Fibroblast of pulmonary artery (primary cell): ENCODE results near the gene SPON2.
"Not testable (repeated sequence)": the region's sequence is repeated elsewhere in the genome, so short reads cannot be mapped to it uniquely, and the experiment has no call there.

ENCODE experiments used
- DNase-seq: peaks from one replicate; pipeline ENCODE4 v3.0.0-alpha.2; 2010; ENCODE audit warnings: low read depth
- H3K4me3 ChIP-seq: replicated peaks from 2 replicates; pipeline ENCODE4 v1.5.1; 2011; ENCODE audit warnings: low read depth, mild to moderate bottlenecking, control low read depth, low read length, moderate library complexity
- CTCF ChIP-seq: IDR thresholded peaks from 2 replicates; pipeline ENCODE4 v1.5.1; 2011; ENCODE audit warnings: mild to moderate bottlenecking, control low read depth, low read length, inconsistent platforms; ENCODE audit errors: missing control alignments

Gene SPON2

DNA sequence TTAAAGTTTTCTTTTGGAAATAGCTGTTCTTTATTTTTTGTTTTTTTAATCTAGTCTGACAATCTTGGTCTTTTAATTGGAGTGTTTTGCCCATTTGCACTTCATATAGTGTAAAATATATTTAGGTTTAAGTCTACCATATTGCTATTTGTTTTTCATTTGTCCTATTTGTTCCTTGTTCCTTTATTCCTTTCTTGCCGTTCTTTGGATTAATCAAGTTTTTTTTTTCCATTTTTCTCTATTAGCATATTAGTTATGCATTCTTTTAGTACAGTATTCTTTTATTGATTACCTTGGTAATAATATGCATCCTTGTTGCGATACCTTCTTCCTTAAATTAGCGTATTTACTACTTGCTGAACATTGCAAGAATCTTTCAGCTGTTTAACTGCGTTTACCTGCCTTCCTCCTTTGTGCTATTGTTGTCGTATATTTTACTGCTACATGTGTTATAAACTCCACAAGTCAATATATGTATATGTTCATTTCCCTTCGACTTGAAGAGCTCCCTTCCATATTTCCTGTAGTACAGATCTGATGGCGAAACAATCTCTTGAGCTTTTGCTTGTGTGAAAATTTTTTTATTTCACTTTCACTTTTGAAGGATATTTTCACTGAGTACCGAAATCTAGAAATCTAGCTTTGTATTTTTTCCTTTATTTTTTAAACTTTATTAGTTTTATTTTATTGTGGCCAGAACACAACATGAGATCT lies 35.2 kb downstream of the SPON2 start:
- TF ChIP-seq CTCF: no peak
- DNase-seq: no peak
- H3K4me3 ChIP-seq: no peak overlapping the region

- peak; percentile 29 for DNase-seq
- no peak for TF ChIP-seq CTCF
- H3K4me3 ChIP-seq: no peak overlapping the region
These were observed 36.3 kb downstream of the SPON2 start for GRCh38 chr4:1136048-1136447.

DNA sequence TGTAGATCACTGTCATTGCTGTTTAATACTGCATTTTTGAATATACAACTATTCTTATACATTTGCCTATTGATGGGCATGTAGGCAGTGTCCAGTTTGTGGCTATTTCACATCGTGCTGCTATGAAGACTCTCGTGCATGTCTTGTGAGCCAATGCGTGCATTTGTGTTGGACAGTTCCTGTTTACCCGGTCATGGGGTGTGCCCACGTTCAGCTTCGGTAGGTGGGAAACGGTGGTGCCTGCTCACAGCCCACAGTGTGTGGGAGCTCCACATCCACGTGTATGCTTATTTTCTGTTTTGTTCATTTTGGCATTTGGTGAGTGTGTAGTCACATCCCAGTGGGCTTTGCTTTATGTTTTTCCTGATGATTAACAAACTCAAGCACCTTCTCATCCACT lies 39.4 kb downstream of the SPON2 start:
- TF ChIP-seq CTCF: no peak
- H3K4me3 ChIP-seq: no peak overlapping the region
- no peak for DNase-seq

- no peak overlapping the region for H3K4me3 ChIP-seq
- peak; percentile 100 for TF ChIP-seq CTCF
- peak; percentile 86 for DNase-seq
These were observed 41.8 kb downstream of the SPON2 start for GRCh38 chr4:1130316-1131186.

DNA sequence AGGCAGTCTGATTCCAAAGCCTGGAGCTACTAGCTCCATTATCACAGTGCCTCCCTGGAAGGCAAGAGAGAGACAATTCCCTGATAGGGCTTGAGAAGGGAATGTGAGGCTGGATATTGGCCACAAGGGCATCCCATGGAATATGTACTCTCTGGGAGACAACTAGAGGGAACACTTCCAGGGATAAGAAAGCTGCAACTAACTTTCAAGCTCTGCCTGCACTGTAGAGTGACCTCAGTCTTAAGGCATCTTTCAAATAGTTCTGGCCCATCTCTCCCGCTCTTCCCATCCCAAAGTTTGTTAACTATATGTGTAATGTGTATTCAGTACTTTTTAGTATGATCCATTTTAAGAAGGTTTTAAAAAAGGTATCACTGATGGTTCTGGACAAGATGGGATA lies 45.9 kb downstream of the SPON2 start:
- no peak for TF ChIP-seq CTCF
- H3K4me3 ChIP-seq: no peak overlapping the region
- peak; percentile 12 for DNase-seq

DNA sequence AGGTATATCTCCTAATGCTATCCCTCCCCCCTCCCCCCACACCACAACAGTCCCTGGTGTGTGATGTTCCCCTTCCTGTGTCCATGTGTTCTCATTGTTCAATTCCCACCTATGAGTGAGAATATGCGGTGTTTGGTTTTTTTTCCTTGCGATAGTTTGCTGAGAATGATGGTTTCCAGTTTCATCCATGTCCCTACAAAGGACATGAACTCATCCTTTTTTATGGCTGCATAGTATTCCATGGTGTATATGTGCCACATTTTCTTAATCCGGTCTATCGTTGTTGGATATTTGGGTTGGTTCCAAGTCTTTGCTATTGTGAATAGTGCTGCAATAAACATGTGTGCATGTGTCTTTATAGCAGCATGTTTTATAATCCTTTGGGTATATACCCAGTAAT lies 46.9 kb downstream of the SPON2 start:
- not testable (repeated sequence) for H3K4me3 ChIP-seq, DNase-seq

DNA sequence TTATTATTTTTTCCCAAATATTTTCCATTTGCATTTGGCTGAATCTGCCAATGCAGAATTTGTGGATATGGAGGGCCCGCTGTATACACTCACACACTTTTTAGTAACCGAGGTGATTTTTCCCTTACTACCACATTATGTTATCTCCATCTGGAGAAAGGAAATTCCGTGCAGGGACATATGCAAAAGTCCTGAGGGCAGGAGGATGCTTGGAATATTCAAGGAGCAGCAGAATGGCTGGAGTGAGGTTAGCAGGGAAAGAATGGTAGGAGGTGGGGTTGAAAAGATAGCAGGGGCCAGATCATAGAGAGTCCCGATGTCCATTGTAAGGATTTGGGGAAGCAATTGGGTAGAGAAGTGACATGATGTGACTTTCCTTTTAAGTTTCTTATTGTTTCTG lies 47.6 kb downstream of the SPON2 start:
- DNase-seq: no peak
- no peak for TF ChIP-seq CTCF
- no peak overlapping the region for H3K4me3 ChIP-seq
